C4-2B (cell line): ENCODE results near the gene BLOC1S5.

Source experiments
- H3K27ac ChIP-seq: fragments of 450-650 bp; 2 replicates; pipeline ENCODE4 v1.5.1; 2017
- CTCF ChIP-seq: fragments of 450-650 bp; conservative IDR thresholded peaks from 2 replicates; pipeline ENCODE4 v1.5.1; 2017; ENCODE audit warnings: mild to moderate bottlenecking
- ZFX ChIP-seq: fragments of 450-650 bp; IDR thresholded peaks from 2 replicates; pipeline ENCODE4 v1.6.1; 2017

The BLOC1S5 gene

DNA sequence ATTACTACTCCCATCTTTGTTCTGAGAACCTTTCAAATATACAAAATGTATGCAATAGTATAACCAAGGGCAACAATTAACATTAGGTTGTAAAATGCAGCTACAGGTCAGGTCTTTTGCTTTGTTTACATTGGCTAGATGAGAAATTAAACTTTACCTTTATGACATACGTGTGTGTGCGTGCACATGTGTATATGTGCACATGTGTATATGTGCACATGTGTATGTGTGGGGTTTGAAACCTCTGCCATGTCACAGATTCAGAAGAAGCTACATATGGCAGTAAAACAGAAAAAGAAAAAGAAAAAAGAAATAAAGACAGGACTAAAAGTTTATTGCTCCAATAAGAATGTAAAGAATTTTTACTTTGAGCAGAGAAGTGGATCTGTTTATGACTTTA is 40.6 kb downstream of the BLOC1S5 start:
- TF ChIP-seq ZFX (no peak), CTCF (no peak)
- no peak overlapping the region for H3K27ac ChIP-seq

DNA sequence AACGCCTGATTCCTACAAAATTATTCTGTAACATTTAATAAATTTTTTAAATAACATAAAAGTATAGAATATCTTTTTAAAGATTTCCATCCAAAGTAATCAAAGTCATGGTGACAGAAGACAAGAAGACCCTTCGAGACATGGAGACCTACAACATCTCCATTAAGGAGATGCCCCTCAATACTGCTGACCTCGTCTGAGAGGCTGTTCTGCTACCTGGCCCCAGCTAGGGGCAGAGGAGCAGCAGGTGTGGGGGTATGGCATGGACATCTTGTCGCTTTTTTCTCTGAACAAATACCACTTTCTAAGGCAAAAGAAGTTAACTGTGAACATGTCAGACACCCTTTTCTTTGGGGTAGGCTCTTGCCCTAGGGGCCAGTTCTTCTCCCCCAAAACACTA is 44.1 kb downstream of the BLOC1S5 start:
- no peak for TF ChIP-seq CTCF
- no peak for TF ChIP-seq ZFX
- H3K27ac ChIP-seq, result no peak overlapping the region

GRCh38 chr6:8017705-8018104 is 46.5 kb downstream of the BLOC1S5 start:
- no peak for TF ChIP-seq ZFX
- no peak for TF ChIP-seq CTCF

DNA sequence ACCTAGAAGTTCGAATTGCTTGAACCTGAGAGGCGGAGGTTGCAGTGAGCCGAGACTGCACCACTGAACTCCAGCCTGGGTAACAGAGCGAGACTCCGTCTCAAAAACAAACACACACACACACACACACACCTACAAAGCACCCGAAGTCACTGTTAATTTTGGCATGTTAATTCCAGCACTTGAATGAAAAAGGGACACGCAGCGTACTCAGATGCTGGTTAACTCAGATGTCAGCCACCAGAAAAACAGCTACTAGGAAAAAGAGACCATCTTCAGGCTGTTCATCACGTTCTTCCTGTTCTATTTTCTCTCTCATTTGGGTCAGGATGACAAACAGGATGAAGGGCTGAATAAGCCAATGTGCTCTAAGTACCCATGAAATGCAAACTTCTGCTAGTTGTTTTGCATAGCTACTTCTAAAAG is 46.9 kb downstream of the BLOC1S5 start:
- H3K27ac ChIP-seq, result no peak overlapping the region
- no peak for TF ChIP-seq ZFX
- TF ChIP-seq CTCF, result no peak

More at GRCh38 chr6:8017705-8018104, 46.5 kb downstream of the BLOC1S5 start:
- H3K27ac ChIP-seq, result no peak overlapping the region

DNA sequence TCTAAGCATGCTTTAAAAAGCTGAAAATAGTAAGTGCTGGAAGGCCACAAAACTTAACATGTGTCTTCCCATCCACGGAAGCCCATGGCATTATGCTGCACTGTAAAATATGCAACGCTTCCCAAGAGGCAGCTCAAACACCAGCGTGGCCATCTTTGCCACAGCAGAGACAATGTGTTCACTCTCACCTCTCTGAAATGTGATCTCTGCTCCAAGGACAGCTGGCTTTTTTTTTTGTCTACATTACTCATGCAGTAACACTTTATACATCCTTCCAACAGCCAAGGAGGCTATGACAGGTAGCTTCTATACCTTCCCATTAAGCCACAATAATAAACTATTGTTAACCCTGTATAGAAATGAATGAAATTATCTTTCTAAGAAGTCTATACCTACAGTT is 49.2 kb downstream of the BLOC1S5 start:
- TF ChIP-seq CTCF (no peak), ZFX (no peak)
- H3K27ac ChIP-seq, result no peak overlapping the region

- no peak overlapping the region for H3K27ac ChIP-seq
- TF ChIP-seq CTCF (no peak), ZFX (no peak)
These were observed 50.4 kb downstream of the BLOC1S5 start for GRCh38 chr6:8013763-8014162.

- TF ChIP-seq ZFX (no peak), CTCF (peak; percentile 73)
These were observed 58.0 kb downstream of the BLOC1S5 start for GRCh38 chr6:8006208-8006607.

More at GRCh38 chr6:8006208-8006607, 58.0 kb downstream of the BLOC1S5 start:
- H3K27ac ChIP-seq, result no peak overlapping the region
